Measurements from ENCODE around the gene GRK3. TPM values are rescaled to one million over a fixed set of nuclear protein-coding genes. Genes with fewer than 3 reads are reported as not detected.
"Not testable (repeated sequence)": the region's sequence is repeated elsewhere in the genome, so short reads cannot be mapped to it uniquely, and the experiment has no call there.

The GRK3 gene
- total and polyA plus RNA-seq, 2 donors: 8.4 to 20.2 TPM

GRCh38 chr22:25531677-25532076, 32.8 kb upstream of the GRK3 start:
- not testable (repeated sequence) for H3K9me3 ChIP-seq (ENCODE audit: control insufficient read depth in 2 of 2, insufficient read depth in 1 of 2, low read length in 1 of 2); DNase-seq (ENCODE audit: low read depth in 6 of 9, low spot score in 9 of 9); H3K4me1 ChIP-seq (ENCODE audit: control insufficient read depth in 2 of 2, insufficient read depth in 2 of 2, low read length in 2 of 2); H3K27me3 ChIP-seq (ENCODE audit: control insufficient read depth in 2 of 2, insufficient read depth in 1 of 2, low read length in 1 of 2); H3K4me3 ChIP-seq (ENCODE audit: low read length in 2 of 2); H3K27ac ChIP-seq (ENCODE audit: low read depth in 1 of 2, low read length in 1 of 2); H3K36me3 ChIP-seq (ENCODE audit: control insufficient read depth in 2 of 2, insufficient read depth in 2 of 2, low read length in 1 of 2)
- WGBS: 89% methylated on average over 4 of the region's 4 CpGs

- WGBS: 96% methylated on average over 3 of the region's 3 CpGs
- H3K36me3 ChIP-seq (ENCODE audit: control insufficient read depth in 2 of 2, insufficient read depth in 2 of 2, low read length in 1 of 2): no peaks in the 10 kb centered on the region
- no peaks in the 10 kb centered on the region for H3K27me3 ChIP-seq (ENCODE audit: control insufficient read depth in 2 of 2, insufficient read depth in 1 of 2, low read length in 1 of 2)
- no peak for DNase-seq (ENCODE audit: low read depth in 6 of 9, low spot score in 9 of 9)
- H3K9me3 ChIP-seq (ENCODE audit: control insufficient read depth in 2 of 2, insufficient read depth in 1 of 2, low read length in 1 of 2): no peaks in the 10 kb centered on the region
- no peaks in the 10 kb centered on the region for H3K4me1 ChIP-seq (ENCODE audit: control insufficient read depth in 2 of 2, insufficient read depth in 2 of 2, low read length in 2 of 2)
- H3K4me3 ChIP-seq (ENCODE audit: low read length in 2 of 2): no peak overlapping the region
- no peak overlapping the region for H3K27ac ChIP-seq (ENCODE audit: low read depth in 1 of 2, low read length in 1 of 2)
These were observed 29.8 kb upstream of the GRK3 start for GRCh38 chr22:25534724-25535123.

- Histone ChIP-seq H3K27ac (ENCODE audit: low read depth in 1 of 2, low read length in 1 of 2) (no peak overlapping the region), H3K36me3 (ENCODE audit: control insufficient read depth in 2 of 2, insufficient read depth in 2 of 2, low read length in 1 of 2) (no peaks in the 10 kb centered on the region), H3K4me1 (ENCODE audit: control insufficient read depth in 2 of 2, insufficient read depth in 2 of 2, low read length in 2 of 2) (no peaks in the 10 kb centered on the region), H3K9me3 (ENCODE audit: control insufficient read depth in 2 of 2, insufficient read depth in 1 of 2, low read length in 1 of 2) (no peaks in the 10 kb centered on the region), H3K4me3 (ENCODE audit: low read length in 2 of 2) (no peak overlapping the region), H3K27me3 (ENCODE audit: control insufficient read depth in 2 of 2, insufficient read depth in 1 of 2, low read length in 1 of 2) (no peaks in the 10 kb centered on the region)
- WGBS: 94% methylated on average over 4 of the region's 4 CpGs
- DNase-seq (ENCODE audit: low read depth in 6 of 9, low spot score in 9 of 9): no peak
These were observed 27.9 kb upstream of the GRK3 start for GRCh38 chr22:25536589-25536988.

- DNase-seq (ENCODE audit: low read depth in 6 of 9, low spot score in 9 of 9): no peak
- WGBS: 94% methylated on average over 3 of the region's 3 CpGs
- H3K4me1 ChIP-seq (ENCODE audit: control insufficient read depth in 2 of 2, insufficient read depth in 2 of 2, low read length in 2 of 2): peaks cover 4 to 10% of the 10 kb centered on the region in 2 donors
- no peak overlapping the region for H3K4me3 ChIP-seq (ENCODE audit: low read length in 2 of 2)
- no peaks in the 10 kb centered on the region for H3K9me3 ChIP-seq (ENCODE audit: control insufficient read depth in 2 of 2, insufficient read depth in 1 of 2, low read length in 1 of 2)
- H3K27ac ChIP-seq (ENCODE audit: low read depth in 1 of 2, low read length in 1 of 2): no peak overlapping the region
- no peaks in the 10 kb centered on the region for H3K36me3 ChIP-seq (ENCODE audit: control insufficient read depth in 2 of 2, insufficient read depth in 2 of 2, low read length in 1 of 2)
- no peaks in the 10 kb centered on the region for H3K27me3 ChIP-seq (ENCODE audit: control insufficient read depth in 2 of 2, insufficient read depth in 1 of 2, low read length in 1 of 2)
These were observed 24.1 kb upstream of the GRK3 start for GRCh38 chr22:25540166-25540907.

- H3K36me3 ChIP-seq (ENCODE audit: control insufficient read depth in 2 of 2, insufficient read depth in 2 of 2, low read length in 1 of 2): no peaks in the 10 kb centered on the region
- H3K9me3 ChIP-seq (ENCODE audit: control insufficient read depth in 2 of 2, insufficient read depth in 1 of 2, low read length in 1 of 2): no peaks in the 10 kb centered on the region
- H3K27ac ChIP-seq (ENCODE audit: low read depth in 1 of 2, low read length in 1 of 2): no peak overlapping the region
- H3K4me1 ChIP-seq (ENCODE audit: control insufficient read depth in 2 of 2, insufficient read depth in 2 of 2, low read length in 2 of 2): peaks cover 4 to 11% of the 10 kb centered on the region in 2 donors
- H3K4me3 ChIP-seq (ENCODE audit: low read length in 2 of 2): no peak overlapping the region
- 94% methylated on average over 4 of the region's 4 CpGs for WGBS
- no peak for DNase-seq (ENCODE audit: low read depth in 6 of 9, low spot score in 9 of 9)
- H3K27me3 ChIP-seq (ENCODE audit: control insufficient read depth in 2 of 2, insufficient read depth in 1 of 2, low read length in 1 of 2): no peaks in the 10 kb centered on the region
These were observed 23.4 kb upstream of the GRK3 start for GRCh38 chr22:25540908-25541660.

GRCh38 chr22:25542191-25542590, 22.3 kb upstream of the GRK3 start:
- WGBS: 100% methylated on average over 1 of the region's 1 CpG
- Histone ChIP-seq H3K4me1 (ENCODE audit: control insufficient read depth in 2 of 2, insufficient read depth in 2 of 2, low read length in 2 of 2) (peaks cover 4 to 14% of the 10 kb centered on the region in 2 donors), H3K27me3 (ENCODE audit: control insufficient read depth in 2 of 2, insufficient read depth in 1 of 2, low read length in 1 of 2) (no peaks in the 10 kb centered on the region), H3K27ac (ENCODE audit: low read depth in 1 of 2, low read length in 1 of 2) (no peak overlapping the region), H3K4me3 (ENCODE audit: low read length in 2 of 2) (no peak overlapping the region), H3K36me3 (ENCODE audit: control insufficient read depth in 2 of 2, insufficient read depth in 2 of 2, low read length in 1 of 2) (no peaks in the 10 kb centered on the region), H3K9me3 (ENCODE audit: control insufficient read depth in 2 of 2, insufficient read depth in 1 of 2, low read length in 1 of 2) (no peaks in the 10 kb centered on the region)
- no peak for DNase-seq (ENCODE audit: low read depth in 6 of 9, low spot score in 9 of 9)

GRCh38 chr22:25542720-25543402, 21.6 kb upstream of the GRK3 start:
- WGBS: 97% methylated on average over 6 of the region's 6 CpGs
- Histone ChIP-seq H3K4me1 (ENCODE audit: control insufficient read depth in 2 of 2, insufficient read depth in 2 of 2, low read length in 2 of 2) (peaks cover 4 to 17% of the 10 kb centered on the region in 2 donors), H3K36me3 (ENCODE audit: control insufficient read depth in 2 of 2, insufficient read depth in 2 of 2, low read length in 1 of 2) (no peaks in the 10 kb centered on the region), H3K27me3 (ENCODE audit: control insufficient read depth in 2 of 2, insufficient read depth in 1 of 2, low read length in 1 of 2) (no peaks in the 10 kb centered on the region), H3K9me3 (ENCODE audit: control insufficient read depth in 2 of 2, insufficient read depth in 1 of 2, low read length in 1 of 2) (no peaks in the 10 kb centered on the region), H3K4me3 (ENCODE audit: low read length in 2 of 2) (no peak overlapping the region), H3K27ac (ENCODE audit: low read depth in 1 of 2, low read length in 1 of 2) (no peak overlapping the region)
- DNase-seq (ENCODE audit: low read depth in 6 of 9, low spot score in 9 of 9): no peak

- DNase-seq (ENCODE audit: low read depth in 6 of 9, low spot score in 9 of 9): no peak
- Histone ChIP-seq H3K4me1 (ENCODE audit: control insufficient read depth in 2 of 2, insufficient read depth in 2 of 2, low read length in 2 of 2) (peaks cover 4 to 17% of the 10 kb centered on the region in 2 donors), H3K4me3 (ENCODE audit: low read length in 2 of 2) (no peak overlapping the region), H3K27ac (ENCODE audit: low read depth in 1 of 2, low read length in 1 of 2) (no peak overlapping the region), H3K36me3 (ENCODE audit: control insufficient read depth in 2 of 2, insufficient read depth in 2 of 2, low read length in 1 of 2) (no peaks in the 10 kb centered on the region), H3K27me3 (ENCODE audit: control insufficient read depth in 2 of 2, insufficient read depth in 1 of 2, low read length in 1 of 2) (no peaks in the 10 kb centered on the region), H3K9me3 (ENCODE audit: control insufficient read depth in 2 of 2, insufficient read depth in 1 of 2, low read length in 1 of 2) (no peaks in the 10 kb centered on the region)
- WGBS: 97% methylated on average over 3 of the region's 3 CpGs
These were observed 19.3 kb upstream of the GRK3 start for GRCh38 chr22:25545146-25545545.

- H3K27ac ChIP-seq (ENCODE audit: low read depth in 1 of 2, low read length in 1 of 2): no peak overlapping the region
These were observed 18.8 kb upstream of the GRK3 start for GRCh38 chr22:25545672-25546071.

More at GRCh38 chr22:25545672-25546071, 18.8 kb upstream of the GRK3 start:
- 96% methylated on average over 10 of the region's 10 CpGs for WGBS
- no peak overlapping the region for H3K4me3 ChIP-seq (ENCODE audit: low read length in 2 of 2)
- no peak for DNase-seq (ENCODE audit: low read depth in 6 of 9, low spot score in 9 of 9)
- peaks cover 4 to 17% of the 10 kb centered on the region in 2 donors for H3K4me1 ChIP-seq (ENCODE audit: control insufficient read depth in 2 of 2, insufficient read depth in 2 of 2, low read length in 2 of 2)
- H3K9me3 ChIP-seq (ENCODE audit: control insufficient read depth in 2 of 2, insufficient read depth in 1 of 2, low read length in 1 of 2): no peaks in the 10 kb centered on the region
- no peaks in the 10 kb centered on the region for H3K36me3 ChIP-seq (ENCODE audit: control insufficient read depth in 2 of 2, insufficient read depth in 2 of 2, low read length in 1 of 2)
- H3K27me3 ChIP-seq (ENCODE audit: control insufficient read depth in 2 of 2, insufficient read depth in 1 of 2, low read length in 1 of 2): no peaks in the 10 kb centered on the region

Data from thymus (tissue), 11 donors.